Stimulated activated CD8-positive, alpha-beta memory T cell treated with anti-CD3 and anti-CD28 coated beads, Interleukin-15, amount 100 ng/mL, for 4 hours (primary cell): ENCODE data around the gene FLNB.
"Not testable (repeated sequence)": the region's sequence is repeated elsewhere in the genome, so short reads cannot be mapped to it uniquely, and the experiment has no call there.

Source experiments
- DNase-seq, 2 donors: peaks; one replicate each; pipeline ENCODE4 v3.0.0-alpha.2; 2020; ENCODE audit warnings: low read depth in 2 of 2

FLNB gene

DNA sequence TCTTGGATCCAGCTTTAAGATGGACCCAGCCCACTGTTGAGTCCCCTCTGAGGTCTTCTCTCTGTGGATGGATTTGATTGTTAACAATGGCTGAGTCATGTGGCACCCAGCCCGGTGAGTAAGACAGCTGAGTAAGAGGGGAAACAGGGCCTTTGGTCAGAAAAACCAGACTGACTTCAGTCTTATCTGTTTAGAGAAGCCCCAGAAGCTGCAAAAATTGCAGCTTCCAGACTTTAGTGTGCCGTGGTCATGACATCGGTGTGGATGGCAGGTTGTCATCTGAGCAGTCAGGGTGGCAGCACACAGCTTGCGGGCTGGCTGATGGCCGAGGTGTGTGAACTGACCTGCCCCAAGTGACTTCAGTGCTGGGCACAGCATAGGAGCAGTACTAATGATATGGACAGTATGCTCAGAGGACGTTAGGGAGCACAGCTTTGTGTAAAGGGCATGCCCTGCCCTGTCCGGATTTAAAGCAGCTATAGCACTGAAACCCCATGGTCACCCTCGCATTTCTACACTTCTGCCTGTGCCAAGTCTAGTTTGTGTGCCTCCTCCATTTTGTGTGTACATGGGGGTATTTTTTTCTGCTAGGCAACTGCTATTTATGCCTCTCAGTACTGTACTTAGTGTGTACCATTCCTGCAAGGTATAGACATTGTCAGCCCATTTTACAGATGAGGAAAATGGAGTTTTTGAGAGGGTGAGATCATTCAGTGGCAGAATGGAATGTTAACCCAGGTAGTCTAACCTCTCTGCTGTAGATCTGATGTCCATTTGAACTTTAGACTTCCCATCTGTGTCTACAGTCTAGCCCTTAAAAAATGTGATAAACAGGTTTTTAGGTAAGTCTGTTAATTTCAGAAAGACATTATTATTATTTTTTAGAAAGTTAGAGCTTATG is 44.4 kb downstream of the FLNB start:
- peak in 1 of 2 donors; percentile 7 for DNase-seq

DNA sequence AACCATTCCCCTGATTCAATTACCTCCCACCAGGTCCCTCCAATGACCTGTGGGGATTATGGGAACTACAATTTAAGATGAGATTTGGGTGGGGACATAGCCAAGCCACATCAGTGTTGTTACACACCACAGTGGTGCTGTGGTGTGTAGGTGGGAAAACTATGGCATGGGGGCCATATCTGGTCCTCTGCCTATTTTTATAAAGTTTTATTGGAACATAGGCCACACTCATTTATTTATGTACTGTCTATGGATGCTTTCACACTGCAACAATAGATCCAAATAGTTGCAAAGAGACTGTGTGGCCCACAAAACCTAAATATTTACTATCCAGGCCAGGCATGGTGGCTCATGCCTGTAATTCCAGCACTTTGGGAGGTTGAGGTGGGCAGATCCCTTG is 46.4 kb downstream of the FLNB start:
- DNase-seq, result no peak

DNA sequence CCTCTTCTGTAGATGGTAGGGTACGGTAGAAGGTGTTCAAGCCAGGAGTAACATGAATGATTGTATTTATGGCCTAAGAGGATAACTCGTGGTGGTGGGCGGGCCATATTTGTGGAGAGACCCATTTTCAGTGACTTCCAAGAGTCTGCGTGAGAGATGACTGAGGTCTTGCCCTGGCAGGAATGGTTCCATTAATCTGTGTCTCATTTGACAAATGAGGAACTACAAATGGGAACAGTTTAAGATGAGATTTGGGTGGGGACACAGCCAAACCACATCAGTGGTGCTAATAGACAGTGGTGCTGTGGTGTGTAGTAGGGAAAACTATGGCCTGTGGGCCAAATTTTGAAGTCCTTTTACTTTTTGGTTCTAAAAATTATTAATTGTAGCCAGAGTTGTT is 47.1 kb downstream of the FLNB start:
- DNase-seq, result no peak

DNA sequence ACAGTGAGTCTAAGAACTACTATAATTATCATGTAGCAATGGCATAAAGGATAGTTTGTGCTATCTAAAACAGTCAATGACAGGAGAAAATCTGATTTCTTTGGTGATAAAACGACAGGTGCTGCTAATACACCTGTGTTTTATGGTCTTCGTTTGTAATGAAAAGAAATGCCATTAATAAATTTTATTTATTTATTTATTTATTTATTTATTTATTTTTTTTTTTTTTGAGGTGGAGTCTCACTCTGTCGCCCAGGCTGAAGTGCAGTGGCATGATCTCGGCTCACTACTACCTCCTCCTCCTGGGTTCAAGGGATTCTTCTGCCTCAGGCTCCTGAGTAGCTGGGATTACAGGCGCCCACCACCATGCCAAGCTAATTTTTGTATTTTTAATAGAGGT is 47.7 kb downstream of the FLNB start:
- not testable (repeated sequence) for DNase-seq

DNA sequence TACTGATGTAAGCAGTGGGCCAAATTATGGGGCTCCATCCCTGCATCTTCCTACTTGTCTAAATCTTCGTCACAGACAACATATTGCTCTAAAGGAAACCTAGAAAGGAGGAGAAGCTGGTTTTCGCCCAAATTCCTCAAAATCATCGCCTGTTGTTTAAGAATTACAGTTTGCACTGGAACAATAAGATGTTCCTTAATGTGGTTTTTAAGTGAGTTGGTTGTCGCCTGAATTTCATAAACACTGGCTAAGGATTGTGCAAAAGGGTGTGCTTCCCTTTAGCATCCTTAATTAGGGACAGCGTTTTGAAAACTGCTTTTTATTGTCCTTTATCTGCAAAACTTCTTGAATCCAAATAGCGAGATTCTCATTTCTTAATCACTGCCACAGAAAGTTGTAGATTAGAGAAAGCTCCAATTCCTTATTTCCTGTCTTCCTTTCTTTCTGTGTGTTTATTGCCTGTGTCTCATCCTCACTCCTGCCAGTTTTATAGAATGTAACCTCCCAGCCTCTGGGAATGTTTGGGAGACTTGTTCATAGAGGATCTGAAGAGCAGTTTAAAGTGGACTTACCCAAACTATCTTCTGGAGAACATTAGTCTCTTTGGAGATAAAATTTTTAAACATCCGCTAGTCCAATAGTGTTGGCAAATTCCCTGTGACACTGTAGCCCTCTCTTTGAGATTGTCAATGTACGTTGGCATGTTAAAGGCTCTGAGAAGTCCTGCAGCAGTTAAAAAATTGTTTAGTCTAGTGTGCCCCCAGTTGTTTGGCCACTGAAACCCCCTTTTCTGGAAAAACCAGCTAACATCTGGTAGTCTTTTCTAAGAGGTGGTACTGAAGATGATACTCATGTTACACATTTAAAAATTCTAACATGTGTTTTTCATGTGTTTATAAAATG is 50.4 kb downstream of the FLNB start:
- no peak for DNase-seq

DNA sequence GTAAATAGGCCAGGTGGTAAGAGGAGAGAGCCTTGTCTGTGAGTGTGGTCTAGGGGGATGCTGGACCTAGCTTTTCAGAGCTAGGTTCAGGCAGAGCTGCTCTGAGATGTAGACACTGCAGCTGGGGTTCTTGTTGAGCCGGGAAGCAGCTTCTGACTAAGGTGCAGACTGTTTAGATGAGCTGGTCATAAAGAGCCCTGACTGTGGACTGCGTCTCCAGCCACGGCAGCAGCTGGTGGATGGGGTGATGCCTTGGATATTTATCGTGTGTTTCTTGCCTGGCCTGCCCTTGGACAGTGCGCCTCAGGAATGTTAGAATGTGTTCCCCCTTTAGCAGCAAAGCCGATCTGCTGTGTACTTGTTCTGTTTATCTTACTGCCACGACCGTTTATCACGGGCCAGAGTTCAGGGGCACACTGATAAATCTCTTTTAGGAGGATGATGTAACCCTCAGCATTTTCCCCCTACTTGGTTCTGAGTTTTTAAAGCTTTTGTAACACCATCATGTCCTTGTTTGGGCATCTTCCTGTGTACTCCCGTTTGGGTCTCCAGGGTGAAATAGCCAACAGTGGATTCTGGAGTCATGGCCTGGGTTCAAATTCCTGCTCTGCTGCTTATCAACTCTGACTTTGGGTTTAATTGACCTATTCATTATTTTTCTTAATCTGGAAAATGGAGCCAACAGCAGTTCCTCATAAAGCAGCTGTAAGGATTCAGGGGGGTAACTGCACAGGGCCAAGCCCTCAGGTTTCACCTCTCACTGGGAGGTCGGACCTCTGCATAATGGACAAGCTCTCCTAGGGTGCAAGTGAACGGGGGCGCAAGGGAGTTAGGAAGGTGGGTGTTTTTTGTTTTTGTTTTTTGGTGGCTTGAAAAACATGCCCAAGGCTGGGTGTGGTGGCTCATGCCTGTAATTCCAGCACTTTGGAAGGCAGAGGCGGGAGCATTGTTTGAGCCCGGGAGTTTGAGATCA is 51.4 kb downstream of the FLNB start:
- no peak for DNase-seq

DNA sequence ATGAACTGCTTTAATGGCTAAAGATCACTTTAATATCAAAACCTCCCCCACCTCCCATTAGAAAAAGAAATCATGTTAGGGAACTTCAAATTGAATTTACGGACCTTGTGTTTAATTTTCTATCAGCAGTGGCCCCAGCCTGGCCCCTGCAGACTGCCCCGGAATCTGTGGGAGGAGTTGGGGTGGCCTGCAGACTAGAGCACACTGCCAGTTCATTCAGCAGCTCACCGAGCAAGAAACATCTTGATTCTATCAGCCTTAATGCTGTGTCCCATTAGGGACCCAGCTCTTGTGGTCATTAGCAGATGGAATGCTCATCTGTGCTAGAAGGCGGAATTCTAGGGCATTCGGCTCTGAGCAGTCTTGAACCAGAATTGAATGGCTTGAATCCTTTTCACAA is 54.2 kb downstream of the FLNB start:
- DNase-seq, result no peak

DNA sequence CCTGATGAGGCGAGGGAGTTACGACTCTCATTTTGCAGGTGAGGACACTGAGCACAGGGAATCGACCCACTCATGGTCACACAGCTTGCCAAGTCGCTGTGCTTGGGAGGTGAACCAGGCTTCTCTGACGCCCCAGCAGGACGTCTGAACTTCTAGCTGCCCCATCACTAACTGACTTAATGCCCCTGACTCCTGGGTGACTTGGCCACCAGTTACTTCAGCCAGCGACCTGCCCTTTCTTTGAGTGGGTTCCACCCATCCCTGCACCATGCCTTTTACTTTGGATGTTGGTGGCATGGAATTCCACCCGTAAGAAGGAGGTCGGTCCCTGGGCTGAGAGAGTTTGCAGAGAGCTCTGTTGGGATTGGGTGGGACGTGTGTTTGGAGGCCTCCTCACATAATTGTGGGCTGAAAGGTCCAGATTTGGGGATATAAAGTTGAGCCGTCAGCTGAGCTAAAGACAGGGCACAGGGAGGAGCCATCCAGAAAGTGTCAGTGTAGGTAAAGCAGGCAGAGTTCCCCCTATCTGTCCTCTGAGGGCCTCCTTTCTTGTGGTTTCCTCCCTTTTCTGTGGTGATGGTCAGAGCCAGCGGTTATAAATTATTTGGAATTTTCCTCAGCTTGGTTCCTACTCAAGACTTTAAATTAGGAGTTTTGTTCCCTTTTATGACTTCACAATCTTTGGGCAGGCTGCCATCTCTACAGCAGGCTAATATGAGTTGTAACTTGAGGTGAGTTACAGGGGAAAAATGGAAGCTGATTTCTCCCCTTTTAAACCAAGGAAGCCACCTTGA is 55.0 kb downstream of the FLNB start:
- DNase-seq, result no peak

DNA sequence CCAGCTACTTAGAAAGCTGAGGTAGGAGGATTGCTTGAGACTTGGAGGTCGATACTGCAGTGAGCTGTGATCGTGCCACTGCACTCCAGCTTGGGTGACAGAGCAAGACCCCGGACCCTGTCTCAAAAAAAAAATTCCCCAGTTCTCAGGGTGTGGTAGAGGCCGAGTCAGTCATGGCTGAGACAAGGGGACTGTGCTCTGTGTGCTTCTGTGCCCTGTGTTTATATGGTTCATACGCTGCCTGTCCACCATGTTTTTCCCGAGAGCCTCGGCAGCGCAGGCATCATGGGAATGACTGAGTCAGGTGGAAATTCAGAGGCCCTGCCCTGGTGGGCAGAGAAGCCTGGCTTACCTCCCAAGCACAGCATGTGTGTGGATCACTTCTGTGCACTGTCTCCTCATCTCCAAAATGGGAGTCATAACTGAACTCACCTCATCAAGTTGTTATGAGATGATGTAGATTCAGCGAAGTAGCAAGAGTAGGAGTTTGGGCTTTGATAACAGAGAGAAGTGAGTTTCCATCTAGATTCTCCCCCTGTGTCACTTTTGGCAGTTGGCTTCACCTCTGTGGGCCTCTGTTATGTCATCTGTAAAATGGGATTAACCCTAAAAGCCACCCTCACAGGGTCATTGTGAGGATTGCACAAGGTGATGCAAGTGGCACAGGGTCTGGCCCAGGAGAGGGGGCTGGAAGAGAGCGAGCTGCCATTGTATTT is 56.9 kb downstream of the FLNB start:
- DNase-seq, result no peak

DNA sequence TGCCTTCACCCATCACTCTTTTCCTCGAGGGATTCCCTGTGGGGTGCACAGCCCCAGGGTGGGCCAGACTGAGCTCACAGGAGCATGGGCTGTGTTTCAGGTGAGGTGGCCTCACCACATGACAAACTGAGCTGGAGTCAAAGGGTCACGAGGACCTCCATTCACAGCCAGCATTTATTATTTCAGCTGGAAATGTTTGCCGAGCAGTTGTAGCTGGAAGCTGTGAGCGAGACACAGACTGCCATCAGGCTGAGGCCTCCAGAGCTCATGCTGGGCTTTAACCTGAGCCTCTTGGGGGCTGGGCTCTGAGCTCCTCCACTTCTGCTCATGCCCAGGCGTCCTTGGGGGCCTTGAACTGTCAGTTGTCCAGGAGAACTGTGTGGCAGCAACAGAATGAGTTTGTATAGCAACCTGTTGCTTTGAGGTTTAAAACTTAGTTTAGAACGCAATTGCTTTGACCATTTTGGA is 57.5 kb downstream of the FLNB start:
- DNase-seq, result no peak

DNA sequence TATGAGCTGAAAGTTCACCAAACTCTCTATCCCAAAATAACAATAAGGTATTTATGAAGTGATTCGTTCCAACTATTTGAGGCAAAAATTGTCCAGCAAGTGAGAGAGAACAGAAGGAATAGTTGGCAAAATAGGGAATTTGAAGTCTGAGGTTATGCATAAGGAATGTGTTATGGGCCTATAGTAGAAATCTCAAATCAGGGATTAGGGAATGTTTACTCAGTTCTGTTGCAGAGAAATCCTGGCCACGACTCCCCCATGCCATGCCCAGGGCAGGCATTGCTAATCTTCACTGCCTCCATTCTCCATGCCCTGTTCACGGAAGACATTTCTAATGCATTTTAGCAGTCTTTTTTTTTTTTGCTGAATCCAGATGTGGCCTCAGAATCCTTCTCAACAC is 58.6 kb downstream of the FLNB start:
- DNase-seq, result no peak

DNA sequence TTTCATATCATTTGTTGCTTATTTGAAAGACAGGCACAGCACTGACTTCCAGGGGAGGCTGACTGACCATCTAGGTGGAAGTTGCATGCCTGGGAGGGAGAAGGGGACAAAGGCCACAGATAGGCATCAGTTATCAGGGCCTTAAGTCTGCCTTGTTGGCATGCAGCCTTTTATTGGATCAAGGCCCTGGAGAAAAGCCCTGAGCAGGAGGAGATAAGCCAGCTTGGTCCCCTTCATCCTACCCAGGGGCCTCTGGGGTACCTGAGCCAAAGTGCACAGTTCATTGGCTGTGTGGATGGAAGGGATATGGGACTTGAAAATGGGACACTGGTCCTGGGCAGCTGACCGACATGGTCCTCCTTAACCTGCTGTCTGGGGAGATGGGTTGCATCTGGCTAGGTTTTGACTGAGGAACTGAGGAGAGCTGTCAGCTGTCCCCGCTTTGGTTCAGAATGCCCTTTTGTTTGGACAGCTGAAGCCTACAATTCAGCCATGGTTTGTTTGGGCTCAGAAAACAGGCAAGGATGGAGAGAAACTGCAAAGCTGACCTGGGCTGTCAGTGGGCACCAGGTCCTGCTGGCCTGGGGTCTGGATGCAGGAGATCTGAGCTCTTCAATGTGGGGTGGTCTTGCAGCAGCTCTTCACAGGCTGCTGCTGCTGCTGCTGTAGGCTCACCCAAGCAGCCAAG is 60.0 kb downstream of the FLNB start:
- no peak for DNase-seq

DNA sequence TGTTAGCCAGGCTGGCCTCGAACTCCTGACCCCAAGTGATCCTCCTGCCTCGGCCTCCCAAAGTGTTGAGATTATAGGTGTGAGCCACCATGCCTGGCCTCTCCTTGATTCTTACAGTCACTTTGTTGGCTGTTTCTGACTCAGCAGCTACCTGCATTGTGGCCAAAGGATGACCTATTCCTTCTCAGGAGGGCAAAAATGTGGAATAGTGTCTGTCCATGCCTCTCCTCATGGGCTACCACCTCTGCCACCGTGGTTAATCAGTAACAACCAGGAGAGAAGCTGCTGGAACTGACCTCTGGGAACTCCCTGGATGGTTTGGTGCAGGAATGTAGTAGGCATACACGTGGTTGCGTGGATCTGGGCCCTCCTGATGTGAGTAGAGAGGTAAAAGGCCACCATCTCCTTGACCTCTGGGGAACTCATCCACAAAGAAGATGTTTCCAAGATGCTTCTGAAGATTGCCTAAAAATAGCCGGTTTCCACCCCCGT is 63.3 kb downstream of the FLNB start:
- no peak for DNase-seq

DNA sequence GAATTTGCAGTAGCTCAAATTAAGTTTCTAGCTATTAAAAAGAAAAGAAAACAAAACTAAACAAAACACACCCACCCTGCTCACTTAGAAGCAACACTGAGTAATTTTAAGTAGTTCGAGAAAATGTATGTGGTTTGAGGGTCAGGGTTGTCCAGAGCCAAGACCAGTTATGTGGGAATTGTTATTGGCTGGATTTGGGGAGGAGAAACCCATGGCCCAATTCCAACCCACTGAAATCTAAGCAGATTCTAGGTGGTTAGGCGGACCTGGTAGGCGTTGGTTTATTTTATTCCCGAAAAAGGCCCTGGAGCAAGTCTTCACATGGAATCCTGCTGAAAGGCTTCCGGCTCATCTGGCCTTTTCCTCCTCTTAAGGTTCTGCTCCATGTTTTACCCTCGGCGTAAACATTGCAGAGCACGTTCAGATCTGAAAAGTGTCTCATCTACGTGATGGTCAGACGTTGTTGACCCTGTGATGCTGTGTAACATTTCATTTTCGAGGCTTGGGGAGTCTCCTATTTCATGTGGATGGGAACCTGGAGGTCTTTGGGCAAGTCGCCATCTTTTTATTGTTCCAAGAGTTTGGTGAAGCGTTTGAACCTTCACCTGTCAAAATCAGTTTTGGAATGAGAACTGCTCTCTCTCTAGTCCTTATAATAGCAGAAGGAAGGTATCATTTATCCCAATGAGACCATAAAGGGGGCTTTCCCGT is 64.0 kb downstream of the FLNB start:
- DNase-seq, result no peak

DNA sequence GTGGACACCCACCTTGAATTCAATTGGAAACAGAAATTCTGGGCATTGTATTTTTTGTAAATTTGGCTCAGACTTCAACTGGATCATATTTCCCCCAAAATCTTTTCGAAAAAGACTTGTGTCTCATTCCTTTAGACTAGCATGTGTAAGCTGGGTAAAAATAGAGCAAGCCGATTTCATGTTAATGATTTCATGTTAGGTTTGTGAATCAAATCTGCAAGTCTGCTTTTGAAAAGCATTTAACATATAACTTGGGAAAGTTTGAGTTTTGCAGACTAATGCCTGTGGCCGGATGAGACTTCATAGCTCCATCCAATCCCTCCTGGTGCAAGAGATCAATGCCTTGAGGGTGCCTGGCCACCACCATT is 64.5 kb downstream of the FLNB start:
- DNase-seq, result no peak

DNA sequence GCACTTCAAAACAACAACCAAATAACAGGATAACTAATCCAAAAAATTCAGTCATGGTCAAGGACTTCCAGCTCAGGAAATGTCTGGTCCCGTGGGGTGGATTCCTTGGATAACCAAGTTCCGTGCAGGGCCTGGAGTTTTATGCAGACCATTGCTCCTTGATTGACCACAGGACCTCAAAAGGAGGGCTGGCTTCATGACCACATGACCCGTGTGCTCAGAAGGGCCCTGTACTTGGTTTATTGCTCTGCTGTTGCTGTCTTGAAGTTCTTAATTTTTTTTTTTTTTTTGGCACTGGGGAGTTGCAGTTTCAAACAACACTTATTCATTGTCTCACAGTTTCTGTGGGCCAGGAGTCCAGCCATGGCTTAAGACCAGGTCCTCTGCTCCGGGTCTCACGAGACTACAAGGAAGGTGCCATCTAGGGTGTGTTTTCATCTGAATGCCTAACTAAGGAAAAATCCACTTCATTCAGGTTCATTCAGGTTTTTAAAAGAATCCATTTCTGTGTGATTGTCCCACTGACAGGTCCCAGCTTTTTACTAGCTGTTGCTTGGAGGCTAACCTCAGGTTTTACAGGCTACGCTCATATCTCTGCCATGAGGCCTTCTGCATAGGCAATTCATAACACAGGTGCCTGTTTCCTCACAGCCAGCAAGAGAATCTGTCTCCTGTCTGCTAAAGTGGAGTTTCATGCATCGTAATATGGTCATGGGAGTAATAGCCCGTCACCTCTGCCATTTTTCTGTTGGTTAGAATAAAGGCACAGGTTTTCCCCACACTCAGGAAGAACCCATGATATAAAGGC is 65.3 kb downstream of the FLNB start:
- no peak for DNase-seq

DNA sequence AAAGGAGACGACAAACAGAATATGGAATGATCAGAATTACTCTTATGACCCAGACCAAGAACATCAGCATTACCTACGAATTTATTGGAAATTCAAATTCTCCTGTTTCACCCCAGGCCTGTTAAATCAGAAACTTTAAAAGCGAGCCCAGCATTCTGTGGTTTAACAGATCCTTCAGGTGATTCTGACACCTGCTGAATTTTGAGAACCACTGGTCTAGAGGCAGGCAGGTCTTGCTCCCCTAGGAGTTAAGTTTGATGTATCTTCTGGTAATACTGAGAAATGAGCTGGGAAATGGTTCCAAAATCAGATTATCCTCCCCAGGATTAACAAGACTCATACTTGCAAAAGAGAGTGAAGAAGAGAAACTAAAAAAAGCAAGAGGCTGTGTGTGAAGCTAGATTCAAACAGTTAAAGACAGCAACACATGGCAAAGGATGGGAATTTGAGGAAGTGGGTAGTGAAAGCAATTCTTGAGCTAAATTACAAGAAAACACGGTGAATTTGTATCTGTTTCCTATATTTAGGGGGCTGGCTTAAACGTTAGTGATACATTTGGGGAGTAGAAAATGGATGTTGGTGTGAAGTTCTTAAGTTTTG is 66.0 kb downstream of the FLNB start:
- DNase-seq, result no peak
